Epithelial cell of alveolus of lung (primary cell): Measurements from ENCODE around the gene MMP21. TPM values are rescaled to one million over a fixed set of nuclear protein-coding genes. Genes with fewer than 3 reads are reported as not detected.

Experiments
- total RNA-seq: library from RNA; depleted of rRNA; stranded (reverse); fragments of >200 nt; gene quantifications from 2 replicates; pipeline ENCODE4 v1.2.1, GENCODE V29; 2015

MMP21 gene
- total RNA-seq: 0.08 TPM in 1 of 2 replicates, not detected in the other

DNA sequence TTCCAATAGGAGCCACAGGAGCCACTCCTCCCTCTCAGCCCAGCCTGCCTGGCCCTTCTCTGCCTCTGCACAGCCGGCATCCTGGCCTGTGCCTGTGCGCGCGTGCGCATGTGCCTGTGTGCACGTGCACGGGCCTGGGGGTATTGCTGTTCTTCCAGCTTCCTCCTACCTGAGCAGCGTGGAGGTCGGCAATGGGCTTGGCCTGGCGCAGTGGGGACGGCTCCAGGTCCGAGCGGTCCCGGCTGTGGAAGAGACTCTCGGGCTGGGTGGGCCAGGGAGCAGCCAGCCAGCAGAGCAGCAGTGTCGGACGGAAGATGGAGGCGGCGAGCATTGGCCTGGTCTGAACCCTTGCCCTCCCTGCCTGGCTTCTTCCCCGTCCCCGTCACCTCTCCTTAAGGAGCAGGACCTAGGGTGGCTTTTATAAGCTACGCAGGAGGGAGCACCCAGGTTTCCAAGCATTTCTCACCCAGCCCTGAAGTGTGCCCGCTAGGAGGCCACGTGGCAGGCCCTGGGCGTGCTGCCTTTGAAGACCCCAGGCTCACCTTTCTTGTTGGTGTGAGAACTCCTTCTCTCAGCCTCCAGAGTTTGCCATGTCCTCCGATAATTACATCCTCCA, at the start of gene MMP21:
Gene MMP21, minus strand, starts transcription at position 331 of the 616 bp plus-strand sequence. Its CDS starts 0 bp downstream, at position 331.

GRCh38 chr10:125822878-125823662, 47.4 kb upstream of the MMP21 start, which contains the start of the genes BCCIP and UROS:
BCCIP (plus strand) TSS chr10:125823546; CDS start chr10:125823558, 12 bp downstream.
UROS (minus strand) TSS chr10:125823258; CDS start chr10:125816499, 6,759 bp downstream.

DNA sequence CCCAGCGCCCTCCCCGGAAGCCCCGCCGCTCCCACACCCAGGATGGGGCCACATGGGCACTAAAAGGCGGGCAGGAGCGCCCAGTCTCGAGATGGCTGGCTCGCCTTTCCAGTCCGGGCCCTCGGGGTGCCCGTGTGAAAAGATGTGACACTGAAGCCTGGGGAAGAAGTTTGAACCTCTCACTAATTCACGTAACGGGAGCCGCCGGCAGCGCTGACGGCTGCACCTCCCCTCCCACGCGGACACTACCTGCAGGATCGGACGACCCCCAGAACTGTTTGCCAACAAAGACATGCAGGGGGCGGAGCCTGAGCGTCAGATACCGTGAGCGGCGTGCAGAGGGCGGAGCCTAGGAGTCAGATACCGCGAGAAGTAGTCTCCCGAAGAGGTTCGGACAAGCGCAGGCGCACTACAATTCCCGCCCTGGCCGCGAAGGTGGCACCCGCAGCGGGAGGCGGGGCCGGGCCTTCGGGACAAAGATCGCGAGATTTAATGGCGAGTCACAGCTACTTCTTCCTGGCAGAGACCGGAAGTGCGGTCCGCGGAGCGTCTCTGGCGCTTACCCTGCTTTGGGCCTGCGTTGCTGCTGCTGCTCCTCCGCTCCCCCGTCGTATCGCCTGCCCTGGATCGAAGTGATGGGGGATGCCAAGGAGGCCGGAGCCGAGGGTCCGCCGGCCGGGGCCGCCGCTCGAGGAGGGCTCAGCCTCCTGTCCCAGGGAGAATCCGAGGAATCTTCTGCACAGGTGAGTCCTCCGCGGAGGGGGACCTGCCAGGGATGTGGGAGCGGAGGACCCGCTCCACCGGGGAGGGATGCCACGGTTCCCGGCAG, 56.2 kb downstream of the MMP21 start, which contains the start of gene EDRF1:
Gene EDRF1, plus strand, starts transcription at position 537 of the 829 bp plus-strand sequence. Its CDS starts 99 bp downstream, at position 636.

Other genes with a start within 250 kb of the MMP21 start
- not detected in 2 replicates for gene TEX36, start 92.7 kb downstream of the MMP21 start, total RNA-seq
- gene EDRF1, start 56.1 kb downstream of the MMP21 start, total RNA-seq: 12.3 and 17.6 TPM in 2 replicates
- gene UROS, start 47.4 kb upstream of the MMP21 start, total RNA-seq: 35.5 and 44.2 TPM in 2 replicates
- gene BCCIP, start 47.7 kb upstream of the MMP21 start, total RNA-seq: 39.8 and 45.0 TPM in 2 replicates
- gene DHX32, start 105.5 kb upstream of the MMP21 start, total RNA-seq: 33.7 and 35.1 TPM in 2 replicates
- 1.3 and 3.0 TPM in 2 replicates for gene FANK1, start 120.7 kb upstream of the MMP21 start, total RNA-seq